Right lobe of liver (tissue), 4 donors: ENCODE data around the gene STKLD1.

Experiments used
- CTCF ChIP-seq, 4 donors: fragments of 200-600 bp in 3 of 4; fragments of 450-650 bp in 1 of 4; IDR thresholded peaks; one replicate each; pipeline versions ENCODE4 v1.5.1 to v1.8.0; 2016 to 2022; ENCODE audit warnings: antibody characterized with exemption in 4 of 4, mild to moderate bottlenecking in 2 of 4
- POLR2A ChIP-seq: fragments of 450-650 bp; IDR thresholded peaks from one replicate; pipeline ENCODE4 v1.6.1; 2017; ENCODE audit warnings: antibody characterized with exemption, mild to moderate bottlenecking
- donor health status: DM: no; HTN: no; CAD: no.
- donor health status: DM: no; HTN: no; CAD: no.
- donor health status: DM: no; HTN: yes; CAD: no.

- TF ChIP-seq CTCF (IDR thresholded peaks at IDR 0.05) (no peak), POLR2A (no peak)
Observed at GRCh38 chr9:133349965-133350616, 26.1 kb upstream of the STKLD1 start.
